ENCODE data around the gene CHAD. TPM values are rescaled to one million over a fixed set of nuclear protein-coding genes. Genes with fewer than 3 reads are reported as not detected.

CHAD gene
- total and polyA plus RNA-seq, 8 donors, result 0.45 to 12.0 (median 4.9) TPM; not detected in 1

DNA sequence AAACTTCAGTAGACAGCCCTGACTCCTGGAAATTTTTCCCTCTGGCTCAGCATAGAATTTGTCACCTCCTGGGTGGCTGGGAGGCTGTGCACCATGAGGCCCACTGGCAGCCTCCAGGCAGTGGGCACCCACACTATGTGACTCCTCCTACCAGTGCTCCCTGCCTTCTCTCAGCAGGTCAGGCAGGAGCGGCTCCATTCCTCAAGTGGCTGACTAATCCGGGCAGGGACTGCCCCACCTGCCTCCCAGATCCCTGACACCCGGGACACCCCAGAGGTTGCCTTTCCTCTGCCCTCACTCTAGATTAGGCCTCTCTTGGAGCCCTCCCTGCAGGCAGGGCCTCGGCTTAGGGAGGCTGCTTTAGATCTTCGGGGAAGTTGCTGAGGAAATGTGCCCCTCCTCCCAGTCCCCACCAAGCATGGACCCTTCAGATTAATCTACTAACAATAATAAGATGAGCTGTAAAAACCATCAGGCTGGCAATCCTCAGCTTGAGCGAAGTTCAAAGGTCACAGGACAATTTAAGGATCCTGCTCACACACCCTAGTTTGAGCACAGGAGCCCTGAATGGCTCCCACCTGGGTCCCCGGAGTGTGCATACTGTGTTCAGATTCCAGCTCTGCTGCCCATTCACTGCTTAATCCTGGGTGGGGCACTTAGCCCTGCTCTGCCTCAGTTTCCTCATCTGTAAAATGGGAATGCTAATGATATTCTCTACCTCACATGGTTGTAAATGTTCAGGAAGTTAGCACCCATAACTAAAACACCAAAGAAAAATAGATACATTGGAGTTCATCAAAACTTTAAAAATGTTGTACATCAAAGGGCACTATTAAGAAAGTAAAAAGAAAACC is 29.6 kb upstream of the CHAD start:
- no peaks in the 10 kb centered on the region for H3K36me3 ChIP-seq
- H3K4me3 ChIP-seq, result no peak overlapping the region
- DNase-seq, result peak in 1 of 2 donors; percentile 43
- H3K27me3 ChIP-seq, result no peaks in the 10 kb centered on the region
- H3K27ac ChIP-seq, result no peak overlapping the region
- 66 to 72% (median 70%) methylated on average over 5 to 7 of the region's 7 CpGs for WGBS, 5 donors
- intact Hi-C loops (cut with DNase I; ENCODE audit: low total_unique reads), result no loop called here
- TF ChIP-seq POLR2A (IDR thresholded peaks at IDR 0.05), result no peak
- TF ChIP-seq POLR2AphosphoS5 (IDR thresholded peaks at IDR 0.05), result no peak
- TF ChIP-seq, protein P1, sequence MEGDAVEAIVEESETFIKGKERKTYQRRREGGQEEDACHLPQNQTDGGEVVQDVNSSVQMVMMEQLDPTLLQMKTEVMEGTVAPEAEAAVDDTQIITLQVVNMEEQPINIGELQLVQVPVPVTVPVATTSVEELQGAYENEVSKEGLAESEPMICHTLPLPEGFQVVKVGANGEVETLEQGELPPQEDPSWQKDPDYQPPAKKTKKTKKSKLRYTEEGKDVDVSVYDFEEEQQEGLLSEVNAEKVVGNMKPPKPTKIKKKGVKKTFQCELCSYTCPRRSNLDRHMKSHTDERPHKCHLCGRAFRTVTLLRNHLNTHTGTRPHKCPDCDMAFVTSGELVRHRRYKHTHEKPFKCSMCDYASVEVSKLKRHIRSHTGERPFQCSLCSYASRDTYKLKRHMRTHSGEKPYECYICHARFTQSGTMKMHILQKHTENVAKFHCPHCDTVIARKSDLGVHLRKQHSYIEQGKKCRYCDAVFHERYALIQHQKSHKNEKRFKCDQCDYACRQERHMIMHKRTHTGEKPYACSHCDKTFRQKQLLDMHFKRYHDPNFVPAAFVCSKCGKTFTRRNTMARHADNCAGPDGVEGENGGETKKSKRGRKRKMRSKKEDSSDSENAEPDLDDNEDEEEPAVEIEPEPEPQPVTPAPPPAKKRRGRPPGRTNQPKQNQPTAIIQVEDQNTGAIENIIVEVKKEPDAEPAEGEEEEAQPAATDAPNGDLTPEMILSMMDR (IDR thresholded peaks at IDR 0.05), result no peak
- no peak for TF ChIP-seq EP300 (IDR thresholded peaks at IDR 0.05)
- no peaks in the 10 kb centered on the region for H3K9me3 ChIP-seq
- H3K4me1 ChIP-seq, result no peaks in the 10 kb centered on the region

DNA sequence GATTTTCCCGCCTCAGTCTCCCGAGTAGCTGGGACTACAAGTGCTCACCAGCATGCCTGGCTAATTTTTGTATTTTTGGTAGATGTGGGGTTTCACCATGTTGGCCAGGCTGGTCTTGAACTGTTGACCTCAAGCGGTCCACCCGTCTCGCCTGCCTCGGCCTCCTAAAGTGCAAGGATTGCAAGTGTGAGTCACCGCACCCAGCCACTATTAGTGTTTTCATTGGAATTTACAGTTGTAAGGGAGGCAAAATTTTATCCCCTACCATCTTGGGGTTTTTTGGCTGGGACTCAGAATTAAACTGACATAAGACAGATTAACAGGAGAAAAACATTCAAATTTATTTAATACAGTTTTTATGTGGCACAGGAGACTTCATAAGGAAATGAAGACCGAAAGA is 27.2 kb upstream of the CHAD start:
- TF ChIP-seq, protein P1 (IDR thresholded peaks at IDR 0.05), result no peak
- TF ChIP-seq POLR2A (IDR thresholded peaks at IDR 0.05), result no peak
- TF ChIP-seq EP300 (IDR thresholded peaks at IDR 0.05), result no peak
- no peak for TF ChIP-seq POLR2AphosphoS5 (IDR thresholded peaks at IDR 0.05)
- H3K27me3 ChIP-seq, result no peaks in the 10 kb centered on the region
- H3K27ac ChIP-seq, result no peak overlapping the region
- 90 to 97% (median 94%) methylated on average over 8 of the region's 8 CpGs for WGBS, 5 donors
- H3K4me1 ChIP-seq, result no peaks in the 10 kb centered on the region
- H3K36me3 ChIP-seq, result no peaks in the 10 kb centered on the region
- intact Hi-C loops (cut with DNase I; ENCODE audit: low total_unique reads), result no loop called here
- no peaks in the 10 kb centered on the region for H3K9me3 ChIP-seq
- DNase-seq, result no peak
- H3K4me3 ChIP-seq, result no peak overlapping the region

DNA sequence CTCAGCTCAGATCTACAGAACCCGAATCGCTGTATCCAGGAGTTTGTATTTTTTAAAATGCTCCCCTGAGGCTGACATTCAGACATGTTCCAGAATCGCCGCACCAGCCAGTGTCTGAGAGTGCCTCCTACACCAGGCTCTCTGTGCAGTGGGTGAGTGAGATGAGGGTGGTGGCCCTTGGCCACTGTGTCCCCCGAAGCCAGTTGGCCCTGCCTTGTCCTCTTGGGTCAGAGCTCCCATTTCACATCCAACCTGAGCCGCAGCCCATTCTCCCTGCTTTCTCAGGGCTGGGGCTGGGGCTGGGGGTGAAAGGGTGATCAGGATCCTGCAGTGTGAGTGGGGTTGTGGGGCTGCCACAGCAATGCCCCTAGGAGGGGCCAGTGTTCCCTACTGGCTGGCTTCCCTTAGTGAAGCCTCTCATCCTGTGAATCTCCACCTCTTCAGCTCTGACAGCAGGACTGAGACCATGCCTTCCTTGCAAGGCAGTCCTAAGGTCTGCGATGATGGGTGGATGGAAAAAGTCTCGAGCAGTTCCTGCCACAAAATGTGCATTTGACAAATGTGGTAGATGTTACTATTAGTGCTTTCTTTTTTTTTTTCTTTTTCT is 26.6 kb upstream of the CHAD start:
- Histone ChIP-seq H3K4me1 (no peaks in the 10 kb centered on the region), H3K4me3 (no peak overlapping the region), H3K27ac (no peak overlapping the region), H3K36me3 (no peaks in the 10 kb centered on the region), H3K27me3 (no peaks in the 10 kb centered on the region), H3K9me3 (no peaks in the 10 kb centered on the region)
- intact Hi-C loops (cut with DNase I; ENCODE audit: low total_unique reads), result no loop called here
- TF ChIP-seq POLR2AphosphoS5 (IDR thresholded peaks at IDR 0.05) (no peak), POLR2A (IDR thresholded peaks at IDR 0.05) (no peak), EP300 (IDR thresholded peaks at IDR 0.05) (no peak)
- TF ChIP-seq, protein P1 (IDR thresholded peaks at IDR 0.05), result no peak
- 80 to 96% (median 89%) methylated on average over 7 to 8 of the region's 8 CpGs for WGBS, 5 donors
- DNase-seq, result no peak

DNA sequence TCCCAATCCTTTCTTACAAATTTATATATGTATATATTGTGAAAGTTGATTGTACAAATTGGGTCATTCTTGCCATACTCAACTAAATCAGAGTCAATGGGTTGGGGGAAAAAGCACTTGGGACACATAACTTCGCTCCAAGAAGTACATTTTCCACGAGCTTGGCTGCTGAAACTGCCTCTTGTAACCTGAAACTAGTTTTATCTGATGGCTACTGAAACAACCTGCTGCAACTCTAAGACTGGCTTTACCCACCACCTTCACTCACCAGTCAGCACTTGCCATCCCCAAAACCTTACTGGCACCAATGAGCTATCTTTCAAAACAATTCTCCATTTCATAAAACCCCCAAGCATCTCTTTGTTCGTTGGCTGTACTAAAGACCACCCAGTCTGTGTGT is 25.1 kb upstream of the CHAD start:
- H3K4me3 ChIP-seq, result no peak overlapping the region
- peaks cover 0 to 1% (median 0%) of the 10 kb centered on the region in 4 donors for H3K36me3 ChIP-seq
- no peak for DNase-seq
- H3K27me3 ChIP-seq, result no peaks in the 10 kb centered on the region
- TF ChIP-seq POLR2AphosphoS5 (IDR thresholded peaks at IDR 0.05) (no peak), EP300 (IDR thresholded peaks at IDR 0.05) (no peak), POLR2A (IDR thresholded peaks at IDR 0.05) (no peak)
- TF ChIP-seq, protein P1 (IDR thresholded peaks at IDR 0.05), result no peak
- H3K9me3 ChIP-seq, result no peaks in the 10 kb centered on the region
- H3K4me1 ChIP-seq, result no peaks in the 10 kb centered on the region
- H3K27ac ChIP-seq, result no peak overlapping the region
- intact Hi-C loops (cut with DNase I; ENCODE audit: low total_unique reads), result no loop called here
- WGBS, 5 donors, result 30 to 50% (median 38%) methylated on average over 3 of the region's 3 CpGs
